ENCODE results near the gene DYNLL1.
"Not testable (repeated sequence)": the region's sequence is repeated elsewhere in the genome, so short reads cannot be mapped to it uniquely, and the experiment has no call there.

DYNLL1 gene

GRCh38 chr12:120495731-120496412 is at the start of gene DYNLL1:
DYNLL1 (plus strand) TSS chr12:120496113; CDS start chr12:120496422, 309 bp downstream.
- DNase-seq = peak; percentile 96

DNA sequence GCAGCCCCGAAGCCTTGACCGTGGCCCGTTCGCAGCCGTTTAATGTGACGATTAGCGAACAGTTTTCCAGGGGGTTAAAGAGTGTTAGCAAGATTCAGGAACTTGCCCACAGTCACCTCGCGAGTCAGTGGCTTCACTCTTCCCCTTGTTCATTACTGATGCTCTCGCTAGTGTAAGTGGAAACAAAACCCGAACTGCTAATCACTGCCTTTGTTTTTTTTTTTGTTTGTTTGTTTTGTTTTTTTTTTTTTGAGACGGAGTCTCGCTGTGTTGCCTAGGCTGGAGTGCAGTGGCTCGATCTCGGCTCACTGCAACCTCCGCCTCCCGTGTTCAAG is 49.1 kb upstream of the DYNLL1 start:
- DNase-seq = not testable (repeated sequence)

GRCh38 chr12:120447992-120448391 is 47.9 kb upstream of the DYNLL1 start:
- no peak for DNase-seq

DNA sequence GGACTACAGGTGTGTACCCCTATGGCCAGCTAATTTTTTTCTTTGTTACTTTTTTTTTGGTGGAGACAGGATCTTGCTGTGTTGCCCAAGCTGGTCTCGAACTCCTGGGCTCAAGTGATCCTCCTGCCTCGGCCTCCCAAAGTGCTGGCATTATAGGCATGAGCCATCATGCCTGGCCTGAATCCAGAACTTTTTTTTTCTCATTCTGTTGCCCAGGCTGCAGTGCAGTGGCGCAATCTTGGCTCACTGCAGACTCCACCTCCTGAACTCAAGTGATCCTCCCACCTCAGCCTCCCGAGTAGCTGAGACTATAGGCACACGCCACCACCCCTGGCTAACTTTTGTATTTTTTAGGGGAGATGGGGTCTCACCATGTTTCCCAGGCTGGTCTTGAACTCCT is 43.4 kb upstream of the DYNLL1 start:
- DNase-seq = not testable (repeated sequence)

- no peak for DNase-seq
These were observed 42.7 kb upstream of the DYNLL1 start for GRCh38 chr12:120453060-120453750.

- no peak for DNase-seq
These were observed 41.9 kb upstream of the DYNLL1 start for GRCh38 chr12:120453977-120454376.

- DNase-seq = no peak
These were observed 40.6 kb upstream of the DYNLL1 start for GRCh38 chr12:120455302-120455701.

DNA sequence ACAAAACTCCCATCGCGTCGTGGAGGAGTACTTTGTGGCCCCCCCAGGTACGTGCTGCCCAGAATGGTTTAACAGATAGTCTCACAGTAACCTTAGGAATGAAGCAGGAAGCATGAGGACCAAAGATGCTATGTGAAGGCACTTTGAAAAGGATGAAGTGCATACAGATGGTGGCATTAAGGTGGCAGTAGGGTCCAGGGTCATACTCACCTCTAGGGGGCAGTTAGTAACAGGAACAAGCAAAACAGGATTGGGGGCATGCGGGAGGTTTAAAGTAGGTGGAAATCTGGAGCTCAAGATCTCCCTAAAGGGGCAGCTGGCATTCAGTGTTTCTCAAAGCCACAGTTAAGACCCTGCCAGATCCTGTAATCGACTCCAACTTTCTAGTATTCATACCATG is 38.8 kb upstream of the DYNLL1 start:
- no peak for DNase-seq

GRCh38 chr12:120460157-120460556 is 35.8 kb upstream of the DYNLL1 start:
- DNase-seq = no peak

DNA sequence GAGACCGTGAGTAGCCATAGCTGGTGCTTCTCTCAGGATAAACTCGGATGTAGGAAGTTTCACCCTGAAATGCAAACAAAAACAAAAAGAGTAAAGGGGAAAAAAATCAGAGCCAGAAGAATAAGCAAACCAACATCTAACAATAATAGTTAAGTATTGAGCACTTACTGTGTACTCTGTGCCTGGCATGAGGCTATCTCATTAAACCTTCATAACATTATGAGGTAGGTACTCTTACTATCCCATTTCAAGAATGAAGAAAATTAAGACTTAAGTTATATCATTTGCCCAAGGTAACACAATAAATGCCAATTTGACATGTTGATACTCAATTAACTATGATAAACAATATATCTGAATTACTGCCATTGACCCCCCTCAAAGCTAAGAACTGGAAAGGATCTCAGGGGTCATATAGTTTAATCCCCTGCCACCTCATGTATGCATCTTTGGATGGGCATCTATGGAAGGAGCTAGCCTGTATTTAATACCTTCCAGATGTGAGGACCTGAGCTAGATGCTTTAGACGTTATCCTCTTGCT is 33.7 kb upstream of the DYNLL1 start:
- DNase-seq = no peak

DNA sequence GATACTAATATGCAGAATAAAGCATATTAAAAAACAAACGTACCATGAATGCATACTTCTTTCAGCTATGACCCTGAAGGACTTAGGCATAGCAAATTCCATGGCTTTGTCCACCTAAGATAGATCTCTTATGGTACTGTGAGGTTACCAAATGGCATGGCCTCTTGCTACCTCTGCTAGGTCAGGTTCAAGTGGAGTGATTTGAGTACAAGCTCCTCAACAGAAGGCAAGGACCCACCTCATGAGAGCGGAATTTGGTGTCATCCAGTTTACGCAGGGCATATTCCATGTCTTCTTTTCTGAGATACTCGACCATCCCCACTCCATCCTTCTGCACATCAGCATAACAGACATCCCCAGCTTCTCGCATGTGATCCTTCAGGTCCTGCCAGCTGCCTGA is 32.2 kb upstream of the DYNLL1 start:
- DNase-seq = no peak

DNA sequence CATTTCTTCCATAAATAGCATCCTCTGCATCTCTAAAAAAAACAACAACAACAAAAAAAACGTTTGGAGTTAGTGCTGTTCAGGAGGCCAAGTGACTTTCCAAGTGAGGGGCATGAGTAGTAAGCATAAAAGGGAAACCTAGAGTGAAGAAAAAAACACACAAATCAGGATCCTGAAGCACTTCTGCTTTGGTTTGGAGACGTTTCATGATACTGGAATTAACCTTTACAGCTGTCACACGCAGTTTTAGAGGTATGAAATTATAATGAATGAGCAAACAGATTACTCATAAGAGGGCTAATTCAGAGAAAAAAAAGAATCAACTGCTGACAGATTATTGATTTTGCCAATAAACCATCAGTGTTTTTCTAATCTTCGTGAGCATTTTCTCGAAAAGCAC is 30.2 kb upstream of the DYNLL1 start:
- no peak for DNase-seq

GRCh38 chr12:120466560-120467315 is 29.2 kb upstream of the DYNLL1 start:
- no peak for DNase-seq

GRCh38 chr12:120467439-120467838 is 28.5 kb upstream of the DYNLL1 start:
- DNase-seq = no peak

DNA sequence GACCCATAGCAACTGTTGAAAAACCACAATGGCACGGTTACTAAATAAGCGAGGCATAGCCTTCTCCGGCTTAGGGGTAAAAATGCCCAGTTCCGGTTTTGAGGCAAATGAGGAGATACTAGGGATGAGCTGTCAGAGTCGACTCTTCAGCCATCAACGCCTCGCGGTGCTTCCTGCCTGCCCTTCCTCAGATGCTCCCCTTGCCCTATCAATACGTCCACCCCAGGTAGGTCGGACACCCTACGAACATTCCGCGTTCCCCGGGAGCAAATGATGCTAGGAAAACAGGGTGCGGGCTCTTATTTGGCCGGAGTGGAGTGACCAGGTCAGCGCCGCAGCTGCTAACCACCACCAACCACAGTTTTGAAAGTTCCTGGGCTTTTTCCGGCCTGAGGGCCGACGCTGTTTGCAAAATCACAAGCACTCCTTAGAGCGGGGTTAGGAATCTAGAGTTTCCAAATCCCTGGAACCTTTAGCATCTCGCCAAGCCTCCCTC is 27.5 kb upstream of the DYNLL1 start:
- no peak for DNase-seq

DNA sequence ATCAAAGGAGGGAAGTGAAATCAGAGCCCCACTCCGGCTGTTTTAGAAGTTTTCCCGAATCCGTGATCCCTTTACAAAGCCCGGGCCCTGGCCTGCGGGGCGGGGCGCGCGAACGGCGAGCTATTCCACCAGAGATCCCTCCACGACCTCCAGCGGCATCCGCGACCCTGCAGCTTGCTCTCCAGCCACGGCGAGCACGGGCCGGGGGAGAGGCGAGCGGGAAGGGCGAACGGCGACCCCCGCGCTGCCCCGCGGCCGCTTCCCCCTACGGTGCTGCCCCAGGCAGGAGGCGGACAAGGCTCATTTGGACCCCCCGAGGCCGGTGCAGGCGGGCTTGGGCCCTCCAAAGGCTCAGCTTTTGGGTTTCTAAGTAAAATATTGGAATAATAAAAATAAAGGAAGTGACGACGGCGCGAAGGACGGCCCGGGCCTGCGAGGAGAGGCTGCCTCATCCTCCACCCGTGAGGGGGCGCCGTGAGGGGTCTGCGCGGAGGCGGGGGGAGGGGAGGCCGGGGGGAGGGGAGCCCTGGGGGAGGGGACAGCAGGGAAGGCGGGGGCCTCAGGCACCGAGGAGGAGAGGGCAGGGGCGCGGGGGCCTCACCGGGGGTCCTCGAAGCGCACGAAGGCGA is 27.0 kb upstream of the DYNLL1 start:
- DNase-seq = no peak

DNA sequence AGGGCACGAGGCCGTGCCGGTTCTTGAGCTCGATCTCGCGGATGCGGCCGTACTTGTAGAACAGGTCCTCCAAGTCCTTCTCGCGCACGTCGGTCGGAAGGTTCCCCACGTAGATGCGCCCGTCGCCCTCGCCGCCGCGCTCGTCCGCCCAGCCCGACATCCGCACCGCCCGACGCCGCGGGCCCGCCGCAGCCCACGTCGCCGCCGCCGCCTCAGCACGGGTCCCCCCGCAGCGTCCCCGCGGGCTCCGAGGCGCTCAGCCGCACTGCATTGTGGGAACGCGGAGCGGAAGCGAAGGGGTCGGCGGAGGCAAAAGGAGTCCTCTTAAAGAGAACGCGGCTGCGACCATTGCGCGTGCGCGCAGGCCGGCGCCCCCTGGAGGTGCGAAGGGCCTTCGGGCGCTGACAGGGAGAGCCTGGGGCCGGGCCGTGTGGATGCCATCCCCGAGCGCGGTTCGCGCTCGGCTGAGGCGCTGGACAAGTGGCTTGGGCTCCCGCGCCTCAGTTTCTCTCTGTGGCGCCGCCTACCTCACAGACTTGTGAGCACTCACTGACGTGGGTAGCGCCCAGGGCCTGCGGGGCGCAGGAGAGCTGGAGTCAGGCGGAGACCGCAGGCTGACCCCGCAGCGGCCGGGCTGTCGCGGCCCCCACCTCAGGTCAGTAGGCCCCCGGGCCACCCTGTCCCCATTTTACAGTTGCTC is 26.3 kb upstream of the DYNLL1 start, which contains the start of gene SRSF9:
Gene SRSF9, minus strand, starts transcription at position 299 of the 700 bp plus-strand sequence. Its CDS starts 139 bp downstream, at position 160.
- peak; percentile 97 for DNase-seq

- DNase-seq = no peak
These were observed 25.6 kb upstream of the DYNLL1 start for GRCh38 chr12:120470150-120470784.

- no peak for DNase-seq
These were observed 23.4 kb upstream of the DYNLL1 start for GRCh38 chr12:120472521-120472920.

DNA sequence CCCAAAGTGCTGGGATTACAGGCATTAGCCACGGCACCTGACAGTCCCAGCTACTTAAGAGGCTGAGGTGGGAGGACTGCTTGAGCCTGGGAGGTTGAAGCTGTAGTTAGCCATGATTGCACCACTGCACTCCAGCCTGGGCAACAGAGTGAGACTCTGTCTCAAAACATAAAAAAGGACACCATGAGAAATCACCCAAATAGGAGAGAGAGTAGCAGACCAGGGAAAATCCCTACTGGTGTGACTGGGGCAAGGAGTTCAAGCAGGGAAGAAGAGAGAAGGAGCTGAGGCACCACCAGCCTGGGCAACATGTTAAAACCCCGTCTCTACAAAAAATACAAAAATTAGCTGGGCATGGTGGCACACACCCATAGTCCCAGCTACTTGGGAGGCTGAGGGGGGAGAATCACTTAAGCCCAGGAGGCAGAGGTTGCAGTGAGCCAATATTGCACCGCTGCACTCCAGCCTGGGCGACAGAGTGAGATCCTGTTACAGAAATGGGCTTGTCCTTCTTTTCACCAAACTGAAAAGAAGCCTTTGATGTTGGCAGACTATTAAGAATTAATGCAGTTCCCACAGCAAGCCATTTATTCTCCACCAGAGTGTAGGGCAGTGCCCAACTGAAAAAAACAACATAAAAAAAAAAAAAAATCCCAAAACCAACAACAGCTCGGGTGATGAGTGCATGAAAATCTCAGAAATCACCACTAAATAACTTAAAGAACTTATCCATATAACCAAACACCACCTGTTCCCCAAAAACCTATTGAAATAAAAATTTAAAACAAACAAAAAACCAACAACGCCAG is 21.9 kb upstream of the DYNLL1 start:
- DNase-seq = no peak

DNA sequence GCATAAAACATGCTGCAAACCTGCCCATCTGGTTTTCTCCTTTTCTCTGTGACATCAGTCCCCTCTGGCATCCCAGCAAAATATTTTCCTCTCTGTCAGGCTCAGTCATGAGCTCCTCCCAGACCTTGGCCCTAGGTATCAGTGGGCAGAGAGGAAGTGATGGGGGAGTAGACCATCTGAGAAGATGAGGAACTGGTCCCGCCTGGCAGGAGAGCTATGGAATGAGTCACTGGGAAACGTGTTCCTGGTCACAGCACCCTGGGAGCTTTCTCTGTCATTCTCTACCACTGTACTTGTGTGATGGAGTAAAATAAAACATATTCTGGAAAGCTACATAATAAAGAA is 21.3 kb upstream of the DYNLL1 start:
- no peak for DNase-seq
